Suprapubic skin (tissue), 4 donors: ENCODE data around the gene SCUBE2. TPM values are rescaled to one million over a fixed set of nuclear protein-coding genes. Genes with fewer than 3 reads are reported as not detected.

Source experiments
- DNase-seq, 2 donors: peaks; one replicate each; pipeline ENCODE4 v3.0.0-alpha.2; 2019; ENCODE audit warnings: low spot score in 2 of 2
- H3K27ac ChIP-seq: fragments of 200-600 bp; sonication (generic); one replicate; pipeline ENCODE4 v1.5.1; 2019
- H3K27me3 ChIP-seq: fragments of 200-600 bp; sonication (generic); one replicate; pipeline ENCODE4 v1.5.1; 2019
- H3K36me3 ChIP-seq: fragments of 200-600 bp; sonication (generic); one replicate; pipeline ENCODE4 v1.5.1; 2019
- H3K4me1 ChIP-seq: fragments of 200-600 bp; sonication (generic); one replicate; pipeline ENCODE4 v1.5.1; 2019
- H3K4me3 ChIP-seq: fragments of 200-600 bp; sonication (generic); one replicate; pipeline ENCODE4 v1.5.1; 2019; ENCODE audit warnings: mild to moderate bottlenecking
- H3K9me3 ChIP-seq: fragments of 200-600 bp; sonication (generic); one replicate; pipeline ENCODE4 v1.5.1; 2019
- CTCF ChIP-seq, 2 donors: fragments of 200-600 bp in 1 of 2; fragments of 450-650 bp in 1 of 2; sonication (generic) in 1 of 2; IDR thresholded peaks; one replicate each; pipeline ENCODE4 v1.5.1; 2016 to 2019; ENCODE audit warnings: antibody characterized with exemption in 2 of 2, mild to moderate bottlenecking in 1 of 2, moderate library complexity in 1 of 2
- EP300 ChIP-seq: sonication (generic); formaldehyde crosslinking; IDR thresholded peaks from one replicate; pipeline ENCODE4 v1.6.1; 2017; ENCODE audit warnings: antibody characterized with exemption
- POLR2A ChIP-seq, 2 donors: fragments of 450-650 bp; IDR thresholded peaks; one replicate each; pipeline ENCODE4 v1.6.1; 2017; ENCODE audit warnings: antibody characterized with exemption in 2 of 2, mild to moderate bottlenecking in 2 of 2, moderate library complexity in 2 of 2
- POLR2AphosphoS5 ChIP-seq, 3 donors: sonication (generic); formaldehyde crosslinking; IDR thresholded peaks; one replicate each; pipeline ENCODE4 v1.6.1; 2017; ENCODE audit warnings: antibody characterized with exemption in 3 of 3
- WGBS: methylation state at CpG from one replicate; pipeline ENCODE4 v1.1.5; 2018; 5-methylcytosine and 5-hydroxymethylcytosine counted together
- total RNA-seq, 4 donors: library from RNA; depleted of rRNA; stranded (reverse); fragments of >200 nt; gene quantifications; one replicate each; pipeline ENCODE4 v1.1.0, GENCODE V29; 2016

SCUBE2 gene
- total RNA-seq, 4 donors from 2014 or later = 3.8 to 36.0 (median 24.1) TPM

GRCh38 chr11:9053316-9054035 is 37.9 kb downstream of the SCUBE2 start:
- TF ChIP-seq EP300 (no peak), POLR2AphosphoS5 (IDR thresholded peaks at IDR 0.05) (no peak), CTCF (IDR thresholded peaks at IDR 0.05) (no peak), POLR2A (IDR thresholded peaks at IDR 0.05) (no peak)
- no peaks in the 10 kb centered on the region for H3K36me3 ChIP-seq
- DNase-seq = no peak
- 77% methylated on average over 7 of the region's 7 CpGs for WGBS
- no peak overlapping the region for H3K27ac ChIP-seq
- H3K9me3 ChIP-seq = no peaks in the 10 kb centered on the region
- no peaks in the 10 kb centered on the region for H3K27me3 ChIP-seq
- no peak overlapping the region for H3K4me3 ChIP-seq
- H3K4me1 ChIP-seq = peaks cover 5% of the 10 kb centered on the region

- TF ChIP-seq CTCF (IDR thresholded peaks at IDR 0.05) (no peak), POLR2A (IDR thresholded peaks at IDR 0.05) (no peak), POLR2AphosphoS5 (IDR thresholded peaks at IDR 0.05) (no peak)
- Histone ChIP-seq H3K4me3 (no peak overlapping the region), H3K27me3 (no peaks in the 10 kb centered on the region), H3K36me3 (no peaks in the 10 kb centered on the region), H3K4me1 (peaks cover 5% of the 10 kb centered on the region), H3K9me3 (no peaks in the 10 kb centered on the region), H3K27ac (no peak overlapping the region)
- 92% methylated on average over 3 of the region's 3 CpGs for WGBS
- DNase-seq = no peak
These were observed 39.1 kb downstream of the SCUBE2 start for GRCh38 chr11:9052316-9052715.

GRCh38 chr11:9049959-9050358 is 41.4 kb downstream of the SCUBE2 start:
- Histone ChIP-seq H3K27ac (no peak overlapping the region), H3K36me3 (no peaks in the 10 kb centered on the region), H3K9me3 (no peaks in the 10 kb centered on the region), H3K4me3 (no peak overlapping the region), H3K27me3 (no peaks in the 10 kb centered on the region), H3K4me1 (no peaks in the 10 kb centered on the region)
- TF ChIP-seq POLR2A (IDR thresholded peaks at IDR 0.05) (no peak), EP300 (no peak), CTCF (IDR thresholded peaks at IDR 0.05) (no peak), POLR2AphosphoS5 (IDR thresholded peaks at IDR 0.05) (no peak)
- 95% methylated on average over 2 of the region's 2 CpGs for WGBS
- DNase-seq = no peak

- no peak for DNase-seq
- no peak overlapping the region for H3K4me3 ChIP-seq
- H3K4me1 ChIP-seq = no peaks in the 10 kb centered on the region
- 62% methylated on average over 9 of the region's 9 CpGs for WGBS
- no peaks in the 10 kb centered on the region for H3K36me3 ChIP-seq
- H3K27me3 ChIP-seq = no peaks in the 10 kb centered on the region
- H3K9me3 ChIP-seq = no peaks in the 10 kb centered on the region
- H3K27ac ChIP-seq = no peak overlapping the region
- TF ChIP-seq EP300 (no peak), POLR2AphosphoS5 (IDR thresholded peaks at IDR 0.05) (no peak), POLR2A (IDR thresholded peaks at IDR 0.05) (no peak), CTCF (IDR thresholded peaks at IDR 0.05) (no peak)
These were observed 43.4 kb downstream of the SCUBE2 start for GRCh38 chr11:9047964-9048523.

GRCh38 chr11:9046481-9046880 is 44.9 kb downstream of the SCUBE2 start:
- Histone ChIP-seq H3K9me3 (no peaks in the 10 kb centered on the region), H3K4me3 (no peak overlapping the region), H3K27me3 (no peaks in the 10 kb centered on the region), H3K36me3 (no peaks in the 10 kb centered on the region), H3K27ac (no peak overlapping the region), H3K4me1 (no peaks in the 10 kb centered on the region)
- TF ChIP-seq POLR2A (IDR thresholded peaks at IDR 0.05) (no peak), CTCF (IDR thresholded peaks at IDR 0.05) (no peak), EP300 (no peak), POLR2AphosphoS5 (IDR thresholded peaks at IDR 0.05) (no peak)
- no peak for DNase-seq
- WGBS = 82% methylated on average over 4 of the region's 4 CpGs
